ENCODE measurements around the gene IL1R2. TPM values are rescaled to one million over a fixed set of nuclear protein-coding genes. Genes with fewer than 3 reads are reported as not detected.

The IL1R2 gene
- total RNA-seq, 4 donors from 2014 or later = 7.1 to 52.4 (median 29.9) TPM

DNA sequence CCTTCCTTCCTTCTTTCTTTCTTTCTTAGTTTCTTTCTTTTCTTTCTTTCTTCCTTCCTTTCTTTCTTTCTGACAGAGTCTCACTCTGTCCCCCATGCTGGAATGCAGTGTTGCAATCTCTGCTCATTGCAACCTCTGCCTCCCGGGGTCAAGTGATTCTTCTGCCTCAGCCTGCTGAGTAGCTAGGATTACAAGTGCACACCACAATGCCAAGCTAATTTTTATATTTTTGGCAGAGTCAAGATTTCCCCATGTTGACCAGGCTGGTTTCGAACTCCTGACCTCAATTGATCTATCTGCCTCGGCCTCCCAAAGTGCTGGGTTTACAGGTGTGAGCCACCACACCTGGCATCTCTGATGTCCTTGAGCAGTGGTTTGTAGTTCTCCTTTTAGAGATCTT, 48.5 kb downstream of the IL1R2 start:
- H3K36me3 ChIP-seq = no peaks in the 10 kb centered on the region
- H3K27me3 ChIP-seq = no peaks in the 10 kb centered on the region
- peaks cover 0 to 10% (median 0%) of the 10 kb centered on the region in 4 donors for H3K4me1 ChIP-seq
- WGBS, 2 donors (ENCODE audit: low coverage in 1 of 2) = 77 to 92% methylated on average over 3 of the region's 3 CpGs
- H3K9me3 ChIP-seq = no peaks in the 10 kb centered on the region
- H3K27ac ChIP-seq = no peak overlapping the region
- H3K4me3 ChIP-seq = no peak overlapping the region
- TF ChIP-seq, protein P1, sequence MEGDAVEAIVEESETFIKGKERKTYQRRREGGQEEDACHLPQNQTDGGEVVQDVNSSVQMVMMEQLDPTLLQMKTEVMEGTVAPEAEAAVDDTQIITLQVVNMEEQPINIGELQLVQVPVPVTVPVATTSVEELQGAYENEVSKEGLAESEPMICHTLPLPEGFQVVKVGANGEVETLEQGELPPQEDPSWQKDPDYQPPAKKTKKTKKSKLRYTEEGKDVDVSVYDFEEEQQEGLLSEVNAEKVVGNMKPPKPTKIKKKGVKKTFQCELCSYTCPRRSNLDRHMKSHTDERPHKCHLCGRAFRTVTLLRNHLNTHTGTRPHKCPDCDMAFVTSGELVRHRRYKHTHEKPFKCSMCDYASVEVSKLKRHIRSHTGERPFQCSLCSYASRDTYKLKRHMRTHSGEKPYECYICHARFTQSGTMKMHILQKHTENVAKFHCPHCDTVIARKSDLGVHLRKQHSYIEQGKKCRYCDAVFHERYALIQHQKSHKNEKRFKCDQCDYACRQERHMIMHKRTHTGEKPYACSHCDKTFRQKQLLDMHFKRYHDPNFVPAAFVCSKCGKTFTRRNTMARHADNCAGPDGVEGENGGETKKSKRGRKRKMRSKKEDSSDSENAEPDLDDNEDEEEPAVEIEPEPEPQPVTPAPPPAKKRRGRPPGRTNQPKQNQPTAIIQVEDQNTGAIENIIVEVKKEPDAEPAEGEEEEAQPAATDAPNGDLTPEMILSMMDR (IDR thresholded peaks at IDR 0.05) = no peak
- TF ChIP-seq POLR2AphosphoS5 (IDR thresholded peaks at IDR 0.05) (no peak), EP300 (IDR thresholded peaks at IDR 0.05; ENCODE audit: low read depth) (no peak), POLR2A (IDR thresholded peaks at IDR 0.05) (no peak)
- in situ Hi-C loops (cut with MboI; ENCODE audit: low pct_ligation_motif_present in 1 of 4, low pct_unique_long_range_greater_than_20kb in 1 of 4, low sequenced_read_pairs in 3 of 4) = loop anchor here in 1 of 4 donors (25.0 kb wide), 1 partner anchor 122 kb away; no protein-coding TSS in a partner anchor
- DNase-seq = no peak
- intact Hi-C loops (cut with DNase I; ENCODE audit: low total_unique reads) = no loop called here

DNA sequence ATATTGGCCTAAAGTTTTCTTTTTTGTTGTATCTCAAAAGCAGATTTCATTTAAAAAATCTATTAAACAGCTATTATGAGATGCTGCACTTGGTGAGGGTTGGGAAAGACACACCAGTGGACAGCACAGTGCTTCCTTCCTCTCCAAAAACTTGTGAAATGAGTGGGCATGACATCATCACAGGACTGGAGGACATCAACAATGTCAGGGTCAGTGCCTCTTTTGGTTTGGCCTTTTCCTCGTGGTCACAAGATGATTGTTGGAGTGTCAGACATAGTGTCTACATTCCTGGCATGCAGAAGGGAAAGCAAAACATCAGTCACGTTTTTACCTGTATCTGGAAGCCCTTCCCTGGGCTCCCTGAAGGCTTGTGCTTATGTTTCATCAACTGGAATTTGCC, 49.6 kb downstream of the IL1R2 start:
- no peaks in the 10 kb centered on the region for H3K9me3 ChIP-seq
- TF ChIP-seq EP300 (IDR thresholded peaks at IDR 0.05; ENCODE audit: low read depth) (no peak), POLR2A (IDR thresholded peaks at IDR 0.05) (no peak), POLR2AphosphoS5 (IDR thresholded peaks at IDR 0.05) (peak; percentile 30 to 70 (median 55))
- TF ChIP-seq, protein P1 (IDR thresholded peaks at IDR 0.05) = no peak
- in situ Hi-C loops (cut with MboI; ENCODE audit: low pct_ligation_motif_present in 1 of 4, low pct_unique_long_range_greater_than_20kb in 1 of 4, low sequenced_read_pairs in 3 of 4) = loop anchor here in 1 of 4 donors (25.0 kb wide), 1 partner anchor 121 kb away; no protein-coding TSS in a partner anchor
- peak overlapping the region in 1 of 4 donors; percentile 22 for H3K27ac ChIP-seq
- H3K4me1 ChIP-seq = peaks cover 0 to 14% (median 0%) of the 10 kb centered on the region in 4 donors
- intact Hi-C loops (cut with DNase I; ENCODE audit: low total_unique reads) = no loop called here
- no peak for DNase-seq
- no peak overlapping the region for H3K4me3 ChIP-seq
- 33 to 67% methylated on average over 1 to 2 of the region's 2 CpGs for WGBS, 2 donors (ENCODE audit: low coverage in 1 of 2)
- no peaks in the 10 kb centered on the region for H3K36me3 ChIP-seq
- no peaks in the 10 kb centered on the region for H3K27me3 ChIP-seq

DNA sequence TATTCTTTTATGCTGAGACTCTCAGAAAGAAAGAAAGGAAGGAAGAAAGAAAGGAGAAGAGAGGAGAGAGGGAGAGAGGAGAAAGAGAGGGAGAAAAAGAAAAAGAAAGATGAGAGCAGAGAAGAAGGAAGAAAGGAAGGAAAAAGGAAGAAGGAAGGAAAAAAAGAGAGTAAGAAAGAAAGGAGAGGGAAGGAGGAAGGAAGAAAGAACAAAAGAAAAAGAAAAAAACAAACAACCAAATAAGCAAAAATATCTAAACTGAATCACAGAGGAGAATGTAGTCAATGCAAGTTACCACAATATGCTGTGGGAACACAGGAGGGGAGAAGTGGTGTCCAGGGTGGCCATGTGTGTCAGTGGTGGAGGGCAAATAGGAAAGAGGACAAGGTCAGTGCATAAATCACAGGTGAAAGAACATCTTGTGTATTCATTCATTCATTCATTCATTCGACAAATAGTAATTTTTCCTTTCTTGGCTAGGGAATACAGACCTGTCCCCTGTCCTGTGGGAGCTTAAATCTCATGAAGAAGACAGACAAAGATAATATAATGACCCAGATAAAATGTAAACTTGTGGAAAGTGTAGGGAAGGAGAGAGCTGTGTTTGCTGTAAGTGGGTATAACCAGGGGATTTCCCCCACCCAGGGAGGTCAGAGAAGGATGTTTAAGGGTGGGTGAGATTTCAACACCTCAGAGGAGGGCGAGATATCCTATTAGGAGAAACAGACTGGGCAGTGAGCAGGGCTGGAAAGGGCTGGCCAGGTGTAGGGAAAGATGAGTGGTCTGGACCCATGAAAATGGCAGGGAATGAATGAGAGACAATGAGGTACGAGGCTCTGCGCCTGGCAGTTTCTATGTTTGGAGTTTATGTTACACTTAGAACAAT, 50.7 kb downstream of the IL1R2 start:
- no peaks in the 10 kb centered on the region for H3K27me3 ChIP-seq
- no peak for TF ChIP-seq EP300 (IDR thresholded peaks at IDR 0.05; ENCODE audit: low read depth)
- no peak for TF ChIP-seq POLR2A (IDR thresholded peaks at IDR 0.05)
- no peak for TF ChIP-seq POLR2AphosphoS5 (IDR thresholded peaks at IDR 0.05)
- TF ChIP-seq, protein P1 (IDR thresholded peaks at IDR 0.05) = no peak
- intact Hi-C loops (cut with DNase I; ENCODE audit: low total_unique reads) = no loop called here
- 75 to 82% methylated on average over 2 to 4 of the region's 4 CpGs for WGBS, 2 donors (ENCODE audit: low coverage in 1 of 2)
- no peak overlapping the region for H3K27ac ChIP-seq
- peaks cover 0 to 15% (median 0%) of the 10 kb centered on the region in 4 donors for H3K4me1 ChIP-seq
- no peaks in the 10 kb centered on the region for H3K36me3 ChIP-seq
- no peaks in the 10 kb centered on the region for H3K9me3 ChIP-seq
- in situ Hi-C loops (cut with MboI; ENCODE audit: low pct_ligation_motif_present in 1 of 4, low pct_unique_long_range_greater_than_20kb in 1 of 4, low sequenced_read_pairs in 3 of 4) = loop anchor here in 1 of 4 donors (25.0 kb wide), 1 partner anchor 120 kb away; no protein-coding TSS in a partner anchor
- H3K4me3 ChIP-seq = no peak overlapping the region
- no peak for DNase-seq

DNA sequence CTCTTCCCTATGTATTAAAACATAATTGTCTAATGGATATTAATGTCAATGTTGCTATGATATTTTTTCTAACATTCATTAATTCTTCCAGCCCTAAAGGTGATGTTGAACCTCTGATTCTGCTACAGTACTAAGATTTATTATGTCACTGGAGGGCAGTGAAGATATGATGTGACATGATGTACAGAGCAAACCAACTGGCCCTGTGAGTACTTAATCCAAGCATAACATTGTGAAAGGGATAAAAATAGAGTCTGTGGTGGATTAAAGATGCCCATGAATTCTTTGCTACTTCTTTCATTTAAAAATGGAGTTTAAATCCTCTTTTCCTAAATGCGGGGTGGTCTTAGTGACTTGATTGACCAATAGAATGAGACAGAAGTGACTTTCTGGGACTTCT, 51.8 kb downstream of the IL1R2 start:
- H3K27ac ChIP-seq = no peak overlapping the region
- H3K36me3 ChIP-seq = no peaks in the 10 kb centered on the region
- TF ChIP-seq POLR2AphosphoS5 (IDR thresholded peaks at IDR 0.05) = no peak
- no peak for TF ChIP-seq POLR2A (IDR thresholded peaks at IDR 0.05)
- intact Hi-C loops (cut with DNase I; ENCODE audit: low total_unique reads) (no loop called here), in situ Hi-C loops (cut with MboI; ENCODE audit: low pct_ligation_motif_present in 1 of 4, low pct_unique_long_range_greater_than_20kb in 1 of 4, low sequenced_read_pairs in 3 of 4) (loop anchor here in 1 of 4 donors (25.0 kb wide), 1 partner anchor 119 kb away; no protein-coding TSS in a partner anchor)
- DNase-seq = no peak
- no peak overlapping the region for H3K4me3 ChIP-seq
- peaks cover 0 to 15% (median under 1%) of the 10 kb centered on the region in 4 donors for H3K4me1 ChIP-seq
- H3K9me3 ChIP-seq = no peaks in the 10 kb centered on the region
- 67 to 92% methylated on average over 1 of the region's 1 CpG for WGBS, 2 donors (ENCODE audit: low coverage in 1 of 2)
- no peaks in the 10 kb centered on the region for H3K27me3 ChIP-seq
